ENCODE data around the gene MLPH. TPM values are rescaled to one million over a fixed set of nuclear protein-coding genes. Genes with fewer than 3 reads are reported as not detected.
A peak's percentile ranks its signal among the peaks of the same experiment; 100 is the strongest.

Gene MLPH
- total and polyA plus RNA-seq, 8 donors, result 61.3 to 657 (median 344) TPM

- H3K36me3 ChIP-seq, result no peaks in the 10 kb centered on the region
- H3K27me3 ChIP-seq, result no peaks in the 10 kb centered on the region
- peak in 1 of 2 donors; percentile 89 for DNase-seq
- WGBS, 5 donors, result 32 to 58% (median 50%) methylated on average over 15 of the region's 15 CpGs
- peaks cover 11 to 43% (median 32%) of the 10 kb centered on the region in 4 donors for H3K4me1 ChIP-seq
- no peaks in the 10 kb centered on the region for H3K9me3 ChIP-seq
- peak overlapping the region in 4 of 5 donors; percentile 31 to 67 (median 58) for H3K27ac ChIP-seq
- no peak overlapping the region for H3K4me3 ChIP-seq
- intact Hi-C loops (cut with DNase I; ENCODE audit: low total_unique reads), result no loop called here
- TF ChIP-seq CTCF (IDR thresholded peaks at IDR 0.05) (no peak), POLR2AphosphoS5 (IDR thresholded peaks at IDR 0.05) (peak in 2 of 3 donors; percentile 50 to 71)
These were observed 116.8 kb downstream of the MLPH start for GRCh38 chr2:237603718-237604362.

GRCh38 chr2:237604391-237604790, 117.3 kb downstream of the MLPH start:
- TF ChIP-seq EP300 (IDR thresholded peaks at IDR 0.05), result no peak
- TF ChIP-seq CTCF (IDR thresholded peaks at IDR 0.05), result no peak
- no peak for TF ChIP-seq POLR2A (IDR thresholded peaks at IDR 0.05)
- H3K4me3 ChIP-seq, result no peak overlapping the region
- no peaks in the 10 kb centered on the region for H3K36me3 ChIP-seq
- H3K4me1 ChIP-seq, result peaks cover 11 to 40% (median 29%) of the 10 kb centered on the region in 4 donors
- intact Hi-C loops (cut with DNase I; ENCODE audit: low total_unique reads), result no loop called here
- DNase-seq, result no peak
- no peaks in the 10 kb centered on the region for H3K9me3 ChIP-seq
- no peaks in the 10 kb centered on the region for H3K27me3 ChIP-seq
- WGBS, 5 donors, result 88 to 95% (median 91%) methylated on average over 11 of the region's 11 CpGs
- H3K27ac ChIP-seq, result peak overlapping the region in 2 of 5 donors; percentile 61 to 67

Small RNA genes lying within 50 kb of the gene (small RNA-seq; reads per million reads assigned to genes)
- gene MIR6811 (0 to 0.15 (median 0.07) reads per million in 4 donors), gene RNU6-1140P (0 reads per million in 4 donors)

Other genes starting within 250 kb of the MLPH start
- gene COL6A3, start 73.1 kb upstream of the MLPH start, total RNA-seq, result 100 to 1,000 TPM; 105 to 411 (median 138) TPM
- gene COL6A3, start 73.1 kb upstream of the MLPH start, polyA plus RNA-seq, result 10 to 100 TPM in 2 of 3 donors, 1 to 10 TPM in 1; 9.3 to 23.3 (median 12.0) TPM
- not detected for gene PRLH, start 79.3 kb downstream of the MLPH start, total RNA-seq
- not detected for gene PRLH, start 79.3 kb downstream of the MLPH start, polyA plus RNA-seq
- 100 to 1,000 TPM in 2 of 5 donors, 10 to 100 TPM in 2, 1 to 10 TPM in 1; 8.8 to 187 (median 25.6) TPM for gene RAB17, start 103.5 kb downstream of the MLPH start, total RNA-seq
- 10 to 100 TPM; 38.8 to 83.8 (median 62.9) TPM for gene RAB17, start 103.5 kb downstream of the MLPH start, polyA plus RNA-seq
- 100 to 1,000 TPM; 126 to 201 (median 152) TPM for gene LRRFIP1, start 140.3 kb downstream of the MLPH start, total RNA-seq
- 10 to 100 TPM; 31.6 to 43.7 (median 40.6) TPM for gene LRRFIP1, start 140.3 kb downstream of the MLPH start, polyA plus RNA-seq